ENCODE results near the gene IBTK. TPM values are rescaled to one million over a fixed set of nuclear protein-coding genes. Genes with fewer than 3 reads are reported as not detected.

IBTK gene
- total and polyA plus RNA-seq, 4 donors, result 14.1 to 66.8 (median 21.0) TPM

DNA sequence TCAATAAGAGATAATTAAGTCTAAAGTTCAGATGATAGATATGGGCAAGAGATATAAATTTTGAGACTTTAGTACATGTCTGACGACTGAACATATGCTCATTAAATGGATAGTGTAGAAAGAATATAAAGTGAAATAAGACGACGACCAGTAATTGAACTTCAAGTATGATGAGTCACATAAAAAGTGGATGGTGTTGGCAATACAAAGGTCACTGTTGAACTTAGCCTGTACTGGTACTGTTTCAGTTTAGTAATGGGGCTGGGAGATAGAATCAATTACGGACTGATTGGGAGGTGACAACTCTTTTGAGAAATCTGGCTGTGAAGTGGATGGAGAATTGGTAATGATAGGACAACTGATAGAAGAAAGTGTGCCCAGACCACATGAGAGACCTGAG, 68.1 kb downstream of the IBTK start:
- TF ChIP-seq YY1 (IDR thresholded peaks at IDR 0.05), result no peak
- TF ChIP-seq, protein P1, sequence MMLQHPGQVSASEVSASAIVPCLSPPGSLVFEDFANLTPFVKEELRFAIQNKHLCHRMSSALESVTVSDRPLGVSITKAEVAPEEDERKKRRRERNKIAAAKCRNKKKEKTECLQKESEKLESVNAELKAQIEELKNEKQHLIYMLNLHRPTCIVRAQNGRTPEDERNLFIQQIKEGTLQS (IDR thresholded peaks at IDR 0.05), result no peak
- peak; percentile 23 to 28 for TF ChIP-seq HNF4A (conservative IDR thresholded peaks at IDR 0.05)
- Histone ChIP-seq H3K4me1 (ENCODE audit: control insufficient read depth in 4 of 4, insufficient read depth in 4 of 4, low read length in 3 of 4) (no peaks in the 10 kb centered on the region), H3K4me3 (ENCODE audit: low read depth in 1 of 3, low read length in 3 of 3) (no peak overlapping the region), H3K27me3 (ENCODE audit: control insufficient read depth in 4 of 4, insufficient read depth in 4 of 4, low read length in 3 of 4) (no peaks in the 10 kb centered on the region), H3K27ac (ENCODE audit: low read depth in 1 of 2, low read length in 2 of 2) (no peak overlapping the region), H3K9ac (ENCODE audit: low read depth in 1 of 2, low read length in 2 of 2) (no peak overlapping the region), H3K9me3 (ENCODE audit: control insufficient read depth in 4 of 4, low read length in 3 of 4) (no peaks in the 10 kb centered on the region), H3K36me3 (ENCODE audit: control insufficient read depth in 4 of 4, insufficient read depth in 3 of 4, low read depth in 1 of 4, low read length in 3 of 4) (peaks cover 3 to 33% (median 20%) of the 10 kb centered on the region in 4 donors)
- no peak for DNase-seq (ENCODE audit: low spot score)
- WGBS, result 90% methylated on average over 4 of the region's 4 CpGs

DNA sequence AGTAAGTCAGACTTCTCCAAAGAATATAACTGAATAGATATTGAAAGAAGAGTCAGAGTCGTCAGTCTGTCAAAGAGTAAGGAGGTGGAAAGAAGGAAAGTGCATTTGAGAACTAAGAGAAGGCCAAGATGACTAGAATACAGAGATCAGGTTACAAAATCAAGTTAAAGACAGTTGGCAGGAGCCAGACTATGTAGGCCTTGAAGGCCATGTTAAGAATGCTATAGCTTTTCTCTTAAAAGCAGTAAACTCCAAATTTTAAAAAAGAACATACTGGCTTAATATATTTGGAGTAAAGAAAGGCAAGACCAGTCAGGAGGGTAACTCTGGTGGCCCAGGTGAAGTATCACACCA, 68.8 kb downstream of the IBTK start:
- 95% methylated on average over 1 of the region's 1 CpG for WGBS
- TF ChIP-seq HNF4A (conservative IDR thresholded peaks at IDR 0.05) (no peak), FOXA2 (IDR thresholded peaks at IDR 0.05) (no peak), FOXA1 (IDR thresholded peaks at IDR 0.05) (no peak), EGR1 (IDR thresholded peaks at IDR 0.05; ENCODE audit: low read depth in 2 of 2) (no peak), TAF1 (conservative IDR thresholded peaks at IDR 0.05) (no peak), RAD21 (IDR thresholded peaks at IDR 0.05) (no peak), GABPA (IDR thresholded peaks at IDR 0.05 in 1 of 2, conservative IDR thresholded peaks at IDR 0.05 in 1 of 2) (no peak), HNF4G (IDR thresholded peaks at IDR 0.05) (no peak), SP1 (IDR thresholded peaks at IDR 0.05) (no peak)
- TF ChIP-seq, protein P2, sequence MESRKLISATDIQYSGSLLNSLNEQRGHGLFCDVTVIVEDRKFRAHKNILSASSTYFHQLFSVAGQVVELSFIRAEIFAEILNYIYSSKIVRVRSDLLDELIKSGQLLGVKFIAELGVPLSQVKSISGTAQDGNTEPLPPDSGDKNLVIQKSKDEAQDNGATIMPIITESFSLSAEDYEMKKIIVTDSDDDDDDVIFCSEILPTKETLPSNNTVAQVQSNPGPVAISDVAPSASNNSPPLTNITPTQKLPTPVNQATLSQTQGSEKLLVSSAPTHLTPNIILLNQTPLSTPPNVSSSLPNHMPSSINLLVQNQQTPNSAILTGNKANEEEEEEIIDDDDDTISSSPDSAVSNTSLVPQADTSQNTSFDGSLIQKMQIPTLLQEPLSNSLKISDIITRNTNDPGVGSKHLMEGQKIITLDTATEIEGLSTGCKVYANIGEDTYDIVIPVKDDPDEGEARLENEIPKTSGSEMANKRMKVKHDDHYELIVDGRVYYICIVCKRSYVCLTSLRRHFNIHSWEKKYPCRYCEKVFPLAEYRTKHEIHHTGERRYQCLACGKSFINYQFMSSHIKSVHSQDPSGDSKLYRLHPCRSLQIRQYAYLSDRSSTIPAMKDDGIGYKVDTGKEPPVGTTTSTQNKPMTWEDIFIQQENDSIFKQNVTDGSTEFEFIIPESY (IDR thresholded peaks at IDR 0.05), result no peak
- TF ChIP-seq, protein P3, sequence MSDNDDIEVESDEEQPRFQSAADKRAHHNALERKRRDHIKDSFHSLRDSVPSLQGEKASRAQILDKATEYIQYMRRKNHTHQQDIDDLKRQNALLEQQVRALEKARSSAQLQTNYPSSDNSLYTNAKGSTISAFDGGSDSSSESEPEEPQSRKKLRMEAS (IDR thresholded peaks at IDR 0.05), result no peak
- TF ChIP-seq, protein P4, sequence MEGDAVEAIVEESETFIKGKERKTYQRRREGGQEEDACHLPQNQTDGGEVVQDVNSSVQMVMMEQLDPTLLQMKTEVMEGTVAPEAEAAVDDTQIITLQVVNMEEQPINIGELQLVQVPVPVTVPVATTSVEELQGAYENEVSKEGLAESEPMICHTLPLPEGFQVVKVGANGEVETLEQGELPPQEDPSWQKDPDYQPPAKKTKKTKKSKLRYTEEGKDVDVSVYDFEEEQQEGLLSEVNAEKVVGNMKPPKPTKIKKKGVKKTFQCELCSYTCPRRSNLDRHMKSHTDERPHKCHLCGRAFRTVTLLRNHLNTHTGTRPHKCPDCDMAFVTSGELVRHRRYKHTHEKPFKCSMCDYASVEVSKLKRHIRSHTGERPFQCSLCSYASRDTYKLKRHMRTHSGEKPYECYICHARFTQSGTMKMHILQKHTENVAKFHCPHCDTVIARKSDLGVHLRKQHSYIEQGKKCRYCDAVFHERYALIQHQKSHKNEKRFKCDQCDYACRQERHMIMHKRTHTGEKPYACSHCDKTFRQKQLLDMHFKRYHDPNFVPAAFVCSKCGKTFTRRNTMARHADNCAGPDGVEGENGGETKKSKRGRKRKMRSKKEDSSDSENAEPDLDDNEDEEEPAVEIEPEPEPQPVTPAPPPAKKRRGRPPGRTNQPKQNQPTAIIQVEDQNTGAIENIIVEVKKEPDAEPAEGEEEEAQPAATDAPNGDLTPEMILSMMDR (IDR thresholded peaks at IDR 0.05; ENCODE audit: low read depth, low read length, missing input control), result no peak
- TF ChIP-seq, protein P1 (IDR thresholded peaks at IDR 0.05), result no peak
- Histone ChIP-seq H3K4me1 (ENCODE audit: control insufficient read depth in 4 of 4, insufficient read depth in 4 of 4, low read length in 3 of 4) (no peaks in the 10 kb centered on the region), H3K9me3 (ENCODE audit: control insufficient read depth in 4 of 4, low read length in 3 of 4) (no peaks in the 10 kb centered on the region), H3K27me3 (ENCODE audit: control insufficient read depth in 4 of 4, insufficient read depth in 4 of 4, low read length in 3 of 4) (no peaks in the 10 kb centered on the region), H3K4me3 (ENCODE audit: low read depth in 1 of 3, low read length in 3 of 3) (no peak overlapping the region), H3K9ac (ENCODE audit: low read depth in 1 of 2, low read length in 2 of 2) (no peak overlapping the region), H3K27ac (ENCODE audit: low read depth in 1 of 2, low read length in 2 of 2) (no peak overlapping the region), H3K36me3 (ENCODE audit: control insufficient read depth in 4 of 4, insufficient read depth in 3 of 4, low read depth in 1 of 4, low read length in 3 of 4) (peaks cover 3 to 31% (median 20%) of the 10 kb centered on the region in 4 donors)
- no peak for DNase-seq (ENCODE audit: low spot score)

Measured in liver (tissue), 9 donors.